Parietal lobe (tissue), 1 donor: ENCODE measurements around the gene OR56B4. TPM values are rescaled to one million over a fixed set of nuclear protein-coding genes. Genes with fewer than 3 reads are reported as not detected.

Experiments
- total RNA-seq: library from RNA; depleted of rRNA; stranded (reverse); fragments of >200 nt; gene quantifications from one replicate; pipeline ENCODE4 v1.2.3, GENCODE V29; 2014

Gene OR56B4, protein sequence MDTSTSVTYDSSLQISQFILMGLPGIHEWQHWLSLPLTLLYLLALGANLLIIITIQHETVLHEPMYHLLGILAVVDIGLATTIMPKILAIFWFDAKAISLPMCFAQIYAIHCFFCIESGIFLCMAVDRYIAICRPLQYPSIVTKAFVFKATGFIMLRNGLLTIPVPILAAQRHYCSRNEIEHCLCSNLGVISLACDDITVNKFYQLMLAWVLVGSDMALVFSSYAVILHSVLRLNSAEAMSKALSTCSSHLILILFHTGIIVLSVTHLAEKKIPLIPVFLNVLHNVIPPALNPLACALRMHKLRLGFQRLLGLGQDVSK
- total RNA-seq, result not detected

DNA sequence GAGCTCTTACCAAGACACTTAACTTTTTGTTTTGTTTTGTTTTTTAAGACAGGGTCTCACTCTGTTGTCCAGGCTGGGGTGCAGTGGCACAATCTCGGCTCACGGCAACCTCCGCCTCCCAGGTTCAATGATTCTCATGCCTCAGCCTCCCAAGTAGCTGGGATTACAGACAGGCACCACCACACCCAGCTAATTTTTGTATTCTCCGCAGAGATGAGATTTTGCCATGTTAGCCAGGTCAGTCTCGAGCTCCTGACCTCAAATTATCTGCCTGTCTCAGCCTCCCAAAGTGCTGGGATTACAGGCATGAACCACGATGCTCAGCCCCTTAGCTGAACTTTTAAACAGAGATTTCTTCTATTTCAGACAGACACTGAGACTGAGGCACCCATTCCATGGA, at the start of gene OR56B4:
OR56B4 (plus strand) TSS at position 301 of the 400 bp plus-strand sequence; CDS start at position 396, 95 bp downstream.

Other genes with a start within 250 kb of the OR56B4 start
- gene OR52E8, start 250.0 kb upstream of the OR56B4 start, total RNA-seq, result 0.63 TPM
- gene OR52E4, start 227.1 kb upstream of the OR56B4 start, total RNA-seq, result not detected
- not detected for gene OR52E5, start 214.5 kb upstream of the OR56B4 start, total RNA-seq
- gene OR56A3, start 165.4 kb upstream of the OR56B4 start, total RNA-seq, result not detected
- gene OR56A5, start 139.2 kb upstream of the OR56B4 start, total RNA-seq, result not detected
- gene OR52L1, start 120.7 kb upstream of the OR56B4 start, total RNA-seq, result not detected
- 0.31 TPM for gene OR56A4, start 100.7 kb upstream of the OR56B4 start, total RNA-seq
- gene OR56A1, start 76.9 kb upstream of the OR56B4 start, total RNA-seq, result 0.31 TPM
- 0.63 TPM for gene OR52B2, start 62.6 kb downstream of the OR56B4 start, total RNA-seq
- gene OR52W1, start 91.5 kb downstream of the OR56B4 start, total RNA-seq, result not detected
- gene C11orf42, start 97.9 kb downstream of the OR56B4 start, total RNA-seq, result not detected
- 35.7 TPM for gene FHIP1B, start 127.0 kb downstream of the OR56B4 start, total RNA-seq
- gene CNGA4, start 131.4 kb downstream of the OR56B4 start, total RNA-seq, result 0.63 TPM
- 8.1 TPM for gene CCKBR, start 152.2 kb downstream of the OR56B4 start, total RNA-seq
- 2.2 TPM for gene CAVIN3, start 212.8 kb downstream of the OR56B4 start, total RNA-seq